Neutrophil (primary cell): Measurements from ENCODE around the gene TMEM213.

Source experiments
- H3K27ac ChIP-seq: fragments of 200-600 bp; sonication (generic); 2 replicates; pipeline ENCODE4 v1.5.1; 2016; ENCODE audit warnings: mild to moderate bottlenecking, moderate library complexity
- H3K27me3 ChIP-seq: fragments of 200-600 bp; sonication (generic); 2 replicates; pipeline ENCODE4 v1.6.0; 2016; ENCODE audit warnings: mild to moderate bottlenecking
- H3K36me3 ChIP-seq: fragments of 200-600 bp; sonication (generic); 2 replicates; pipeline ENCODE4 v1.5.1; 2017
- H3K4me1 ChIP-seq, 2 experiments: fragments of 200-600 bp in 1 of 2; sonication (generic) in 1 of 2; 1 replicate in 1 of 2; 2 replicates in 1 of 2; pipeline versions ENCODE4 v1.5.1 to v1.6.1; 2013 to 2016; ENCODE audit warnings: low read depth in 1 of 2, low read length in 1 of 2, mild to moderate bottlenecking in 1 of 2, moderate library complexity in 1 of 2; ENCODE audit not compliant: control insufficient read depth in 1 of 2, insufficient read depth in 1 of 2
- H3K4me3 ChIP-seq, 2 experiments: fragments of 200-600 bp in 1 of 2; sonication (generic) in 1 of 2; 1 replicate in 1 of 2; 2 replicates in 1 of 2; pipeline ENCODE4 v1.5.1; 2013 to 2016; ENCODE audit warnings: low read depth in 1 of 2, low read length in 1 of 2, mild to moderate bottlenecking in 1 of 2, moderate library complexity in 1 of 2
- H3K9me3 ChIP-seq: fragments of 200-600 bp; sonication (generic); 2 replicates; pipeline ENCODE4 v1.5.1; 2016
- CTCF ChIP-seq: fragments of 200-600 bp; sonication (generic); IDR thresholded peaks from 2 replicates; pipeline ENCODE4 v1.5.1; 2016; ENCODE audit warnings: antibody characterized with exemption

TMEM213 gene

GRCh38 chr7:138842111-138842510 lies 44.3 kb downstream of the TMEM213 start:
- Histone ChIP-seq H3K27me3 (no peaks in the 10 kb centered on the region), H3K4me1 (no peaks in the 10 kb centered on the region), H3K36me3 (no peaks in the 10 kb centered on the region), H3K9me3 (no peaks in the 10 kb centered on the region), H3K4me3 (no peak overlapping the region), H3K27ac (no peak overlapping the region)
- TF ChIP-seq CTCF: no peak

- Histone ChIP-seq H3K27me3 (no peaks in the 10 kb centered on the region), H3K4me1 (no peaks in the 10 kb centered on the region), H3K27ac (no peak overlapping the region), H3K4me3 (no peak overlapping the region), H3K9me3 (no peaks in the 10 kb centered on the region), H3K36me3 (no peaks in the 10 kb centered on the region)
- TF ChIP-seq CTCF: no peak
Observed at GRCh38 chr7:138843632-138844580, 46.1 kb downstream of the TMEM213 start.

DNA sequence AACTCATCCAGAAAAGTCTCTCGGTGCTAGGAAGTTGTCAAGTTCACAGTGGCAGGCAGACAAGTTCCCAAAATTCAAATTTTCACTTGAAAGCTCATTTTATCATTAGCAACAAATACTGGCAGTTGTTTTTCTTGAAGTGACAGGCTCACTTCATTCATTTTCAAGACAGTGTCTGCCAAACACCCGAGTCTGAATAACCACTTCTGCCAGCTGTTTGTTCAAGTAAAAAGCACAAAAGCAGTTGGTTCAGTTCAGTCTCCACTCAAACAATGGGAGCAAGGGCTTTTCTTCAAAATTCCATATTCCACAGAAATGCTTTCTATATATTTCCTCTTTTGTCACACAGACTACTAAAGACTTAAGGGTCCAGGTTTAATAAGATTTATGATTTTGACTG lies 47.9 kb downstream of the TMEM213 start:
- Histone ChIP-seq H3K4me1 (no peaks in the 10 kb centered on the region), H3K4me3 (no peak overlapping the region), H3K9me3 (no peaks in the 10 kb centered on the region), H3K27ac (no peak overlapping the region), H3K27me3 (no peaks in the 10 kb centered on the region), H3K36me3 (no peaks in the 10 kb centered on the region)
- no peak for TF ChIP-seq CTCF

DNA sequence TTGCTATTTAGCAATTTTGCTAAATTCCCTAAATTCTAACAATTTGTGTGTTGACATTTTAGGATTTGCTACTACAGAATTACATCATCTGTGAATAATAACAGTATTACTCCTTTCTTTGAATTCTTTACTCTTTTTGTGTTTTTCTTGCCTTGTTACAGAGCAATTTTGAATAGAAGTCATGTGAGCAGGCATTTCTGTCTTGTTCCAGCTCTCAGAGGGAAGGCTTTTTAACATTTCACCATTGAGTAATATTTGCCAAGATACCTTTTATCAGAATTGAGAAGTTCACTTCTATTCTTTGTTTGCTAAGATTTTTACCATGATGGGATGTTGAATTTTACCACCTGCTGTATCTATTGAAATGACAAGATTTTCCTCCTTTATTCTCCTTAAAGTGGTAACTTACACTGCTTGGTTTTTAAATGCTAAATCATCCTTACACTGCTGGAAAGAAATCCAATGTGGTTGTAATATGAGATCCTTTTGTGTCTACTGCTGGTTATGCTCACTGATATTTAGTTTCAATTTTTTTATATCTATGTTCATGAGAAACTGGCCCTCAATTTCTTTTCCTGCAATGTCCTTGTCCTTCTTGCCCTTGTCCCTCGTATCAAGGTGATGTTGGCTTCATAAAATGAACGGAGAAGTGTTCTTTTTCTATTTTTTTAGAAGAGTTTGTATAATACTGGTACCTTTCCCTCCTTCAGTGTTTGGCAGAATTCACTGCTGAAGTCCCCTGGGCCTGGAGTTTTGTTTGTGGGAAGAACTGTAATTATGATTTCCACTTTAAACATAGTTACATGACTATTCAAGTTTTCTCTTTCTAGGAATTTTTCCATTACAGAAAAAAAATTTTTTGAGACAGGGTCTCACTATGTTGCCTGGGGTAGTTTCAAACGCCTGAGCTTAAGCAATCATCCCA lies 50.5 kb downstream of the TMEM213 start:
- Histone ChIP-seq H3K27ac (no peak overlapping the region), H3K27me3 (no peaks in the 10 kb centered on the region), H3K4me3 (no peak overlapping the region), H3K36me3 (no peaks in the 10 kb centered on the region), H3K4me1 (no peaks in the 10 kb centered on the region), H3K9me3 (no peaks in the 10 kb centered on the region)
- no peak for TF ChIP-seq CTCF

DNA sequence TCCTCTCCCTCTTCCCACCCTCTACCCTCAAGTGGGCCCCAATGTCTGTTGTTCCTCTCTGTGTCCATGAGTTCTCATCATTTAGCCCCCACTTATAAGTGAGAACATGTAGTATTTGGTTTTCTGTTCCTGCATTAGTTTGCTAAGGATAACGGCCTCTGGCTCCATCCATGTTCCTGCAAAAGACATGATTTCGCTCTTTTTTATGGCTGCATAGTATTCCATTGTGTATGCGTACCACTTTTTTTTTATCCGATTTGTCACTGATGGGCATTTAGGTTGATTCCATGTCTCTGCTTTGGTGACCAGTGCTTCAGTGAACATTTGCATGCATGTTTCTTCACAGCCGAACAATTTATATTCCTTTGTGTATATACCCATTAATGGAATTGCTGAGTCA lies 51.9 kb downstream of the TMEM213 start:
- no peak overlapping the region for H3K27ac ChIP-seq
- no peak overlapping the region for H3K4me3 ChIP-seq
- H3K27me3 ChIP-seq: no peaks in the 10 kb centered on the region
- H3K36me3 ChIP-seq: no peaks in the 10 kb centered on the region
- no peaks in the 10 kb centered on the region for H3K9me3 ChIP-seq
- no peak for TF ChIP-seq CTCF
- no peaks in the 10 kb centered on the region for H3K4me1 ChIP-seq
